GM21619 (cell line): ENCODE results near the gene SASH1.
"Not testable (repeated sequence)": the region's sequence is repeated elsewhere in the genome, so short reads cannot be mapped to it uniquely, and the experiment has no call there.

Experiments
- ATAC-seq: cut with Tn5 transposase; IDR thresholded peaks from one replicate; pipeline ENCODE4 v1.9.1; 2021; ENCODE audit not compliant: unreplicated experiment

Gene SASH1

GRCh38 chr6:148328876-148329555 lies 13.6 kb upstream of the SASH1 start:
- no peak for ATAC-seq

- ATAC-seq = no peak
These were observed 12.8 kb upstream of the SASH1 start for GRCh38 chr6:148329596-148330381.

- ATAC-seq = no peak
These were observed 10.6 kb upstream of the SASH1 start for GRCh38 chr6:148332088-148332487.

GRCh38 chr6:148336901-148337300 lies 5.7 kb upstream of the SASH1 start:
- ATAC-seq = no peak

GRCh38 chr6:148339766-148340165 lies 2.9 kb upstream of the SASH1 start:
- ATAC-seq = no peak

- no peak for ATAC-seq
These were observed 1.9 kb upstream of the SASH1 start for GRCh38 chr6:148340586-148341297.

- no peak for ATAC-seq
These were observed 613 bp upstream of the SASH1 start for GRCh38 chr6:148342100-148342349.

GRCh38 chr6:148343047-148343782 lies 577 bp downstream of the SASH1 start:
- no peak for ATAC-seq

GRCh38 chr6:148345176-148345575 lies 2.5 kb downstream of the SASH1 start:
- no peak for ATAC-seq

- ATAC-seq = no peak
These were observed 2.9 kb downstream of the SASH1 start for GRCh38 chr6:148345578-148345977.

GRCh38 chr6:148346681-148347440 lies 4.2 kb downstream of the SASH1 start:
- ATAC-seq = no peak

GRCh38 chr6:148347441-148348054 lies 4.9 kb downstream of the SASH1 start:
- no peak for ATAC-seq

GRCh38 chr6:148348335-148348734 lies 5.7 kb downstream of the SASH1 start:
- no peak for ATAC-seq

- no peak for ATAC-seq
These were observed 6.1 kb downstream of the SASH1 start for GRCh38 chr6:148348778-148349177.

- ATAC-seq = no peak
These were observed 6.8 kb downstream of the SASH1 start for GRCh38 chr6:148349466-148349865.

- no peak for ATAC-seq
These were observed 8.7 kb downstream of the SASH1 start for GRCh38 chr6:148351309-148351708.

- not testable (repeated sequence) for ATAC-seq
These were observed 9.8 kb downstream of the SASH1 start for GRCh38 chr6:148352421-148352820.

GRCh38 chr6:148358196-148358785 lies 15.7 kb downstream of the SASH1 start:
- no peak for ATAC-seq

- no peak for ATAC-seq
These were observed 16.6 kb downstream of the SASH1 start for GRCh38 chr6:148359228-148359627.
